ENCODE measurements around the gene PLA2G2C.

The PLA2G2C gene

GRCh38 chr1:20119347-20119746 lies 67.0 kb downstream of the PLA2G2C start, which contains the start of gene PLA2G2D:
TSS of gene PLA2G2D (minus strand) at chr1:20119536. CDS start at chr1:20119498, 38 bp downstream.
- CTCF ChIA-PET, result no interaction called here
- Histone ChIP-seq H3K27ac (ENCODE audit: extremely low read depth, low read depth, low read length) (no peak within 1 kb of the TSS), H3K4me1 (ENCODE audit: control insufficient read depth, insufficient read depth, low read length) (no peaks in the 10 kb centered on the region), H3K9me3 (ENCODE audit: control insufficient read depth, insufficient read depth, low read depth, low read length) (no peaks in the 10 kb centered on the region), H3K4me3 (ENCODE audit: low read depth, low read length) (no peak within 1 kb of the TSS), H3K36me3 (ENCODE audit: control insufficient read depth in 2 of 2, insufficient read depth in 1 of 2, low read length in 2 of 2) (no peaks in the 10 kb centered on the region)
- TF ChIP-seq PBX3 (CRISPR knock-in tag; IDR thresholded peaks at IDR 0.05), result no peak
- TF ChIP-seq ZNF707 (tag by site-specific recombination; IDR thresholded peaks at IDR 0.05), result no peak
- no peak for TF ChIP-seq ZNF274 (IDR thresholded peaks at IDR 0.05; ENCODE audit: low read length)
- TF ChIP-seq ZNF274 (tag by site-specific recombination; IDR thresholded peaks at IDR 0.05; ENCODE audit: borderline replicate concordance), result no peak
- no peak for TF ChIP-seq ZNF596 (tag by site-specific recombination; IDR thresholded peaks at IDR 0.05)
- no peak for TF ChIP-seq ZNF501 (tag by site-specific recombination; IDR thresholded peaks at IDR 0.05)
- no peak for TF ChIP-seq GLI2 (tag by site-specific recombination; IDR thresholded peaks at IDR 0.05; ENCODE audit: borderline replicate concordance, low read depth)
- TF ChIP-seq TSHZ1 (tag by site-specific recombination; IDR thresholded peaks at IDR 0.05; ENCODE audit: borderline replicate concordance), result no peak
- TF ChIP-seq ZNF10 (tag by site-specific recombination; IDR thresholded peaks at IDR 0.05), result no peak
- TF ChIP-seq ZNF571 (tag by site-specific recombination; IDR thresholded peaks at IDR 0.05), result no peak
- TF ChIP-seq PRDM6 (tag by site-specific recombination; IDR thresholded peaks at IDR 0.05), result no peak
- TF ChIP-seq KLF16 (tag by site-specific recombination; IDR thresholded peaks at IDR 0.05), result no peak
- no peak for TF ChIP-seq ZNF391 (tag by site-specific recombination; IDR thresholded peaks at IDR 0.05; ENCODE audit: borderline replicate concordance, low read depth)
- POLR2A ChIA-PET, result no interaction called here

- H3K27ac ChIP-seq (ENCODE audit: extremely low read depth, low read depth, low read length), result no peak overlapping the region
- ChIA-PET CTCF (no interaction called here), POLR2A (no interaction called here)
- TF ChIP-seq ZNF610 (tag by site-specific recombination; IDR thresholded peaks at IDR 0.05; ENCODE audit: borderline replicate concordance), result no peak
- TF ChIP-seq AEBP2 (tag by site-specific recombination; IDR thresholded peaks at IDR 0.05; ENCODE audit: borderline replicate concordance), result no peak
- TF ChIP-seq ZNF621 (tag by site-specific recombination; IDR thresholded peaks at IDR 0.05), result no peak
- no peak for TF ChIP-seq REST (tag by site-specific recombination; IDR thresholded peaks at IDR 0.05)
- TF ChIP-seq SP7 (tag by site-specific recombination; IDR thresholded peaks at IDR 0.05), result no peak
- TF ChIP-seq TSHZ1 (tag by site-specific recombination; IDR thresholded peaks at IDR 0.05; ENCODE audit: borderline replicate concordance), result no peak
- TF ChIP-seq ZNF580 (tag by site-specific recombination; IDR thresholded peaks at IDR 0.05), result no peak
Observed at GRCh38 chr1:20117236-20117635, 69.1 kb downstream of the PLA2G2C start.

More at GRCh38 chr1:20117236-20117635, 69.1 kb downstream of the PLA2G2C start:
- Histone ChIP-seq H3K4me3 (ENCODE audit: low read depth, low read length) (no peak overlapping the region), H3K36me3 (ENCODE audit: control insufficient read depth in 2 of 2, insufficient read depth in 1 of 2, low read length in 2 of 2) (no peaks in the 10 kb centered on the region), H3K9me3 (ENCODE audit: control insufficient read depth, insufficient read depth, low read depth, low read length) (no peaks in the 10 kb centered on the region), H3K4me1 (ENCODE audit: control insufficient read depth, insufficient read depth, low read length) (no peaks in the 10 kb centered on the region)

All from HEK293 (cell line).